ENCODE measurements around the gene UBXN7.

- TF ChIP-seq CTCF (IDR thresholded peaks at IDR 0.05) (no peak), POLR2A (IDR thresholded peaks at IDR 0.05) (no peak)
Observed at GRCh38 chr3:196360586-196360985, 71.6 kb downstream of the UBXN7 start.
